GM21786 (cell line): Measurements from ENCODE around the gene SP140L.
A peak's percentile ranks its signal among the peaks of the same experiment; 100 is the strongest.
"Not testable (repeated sequence)": the region's sequence is repeated elsewhere in the genome, so short reads cannot be mapped to it uniquely, and the experiment has no call there.

Experiments used
- ATAC-seq: cut with Tn5 transposase; IDR thresholded peaks from one replicate; pipeline ENCODE4 v1.9.1; 2021; ENCODE audit not compliant: unreplicated experiment

The SP140L gene

DNA sequence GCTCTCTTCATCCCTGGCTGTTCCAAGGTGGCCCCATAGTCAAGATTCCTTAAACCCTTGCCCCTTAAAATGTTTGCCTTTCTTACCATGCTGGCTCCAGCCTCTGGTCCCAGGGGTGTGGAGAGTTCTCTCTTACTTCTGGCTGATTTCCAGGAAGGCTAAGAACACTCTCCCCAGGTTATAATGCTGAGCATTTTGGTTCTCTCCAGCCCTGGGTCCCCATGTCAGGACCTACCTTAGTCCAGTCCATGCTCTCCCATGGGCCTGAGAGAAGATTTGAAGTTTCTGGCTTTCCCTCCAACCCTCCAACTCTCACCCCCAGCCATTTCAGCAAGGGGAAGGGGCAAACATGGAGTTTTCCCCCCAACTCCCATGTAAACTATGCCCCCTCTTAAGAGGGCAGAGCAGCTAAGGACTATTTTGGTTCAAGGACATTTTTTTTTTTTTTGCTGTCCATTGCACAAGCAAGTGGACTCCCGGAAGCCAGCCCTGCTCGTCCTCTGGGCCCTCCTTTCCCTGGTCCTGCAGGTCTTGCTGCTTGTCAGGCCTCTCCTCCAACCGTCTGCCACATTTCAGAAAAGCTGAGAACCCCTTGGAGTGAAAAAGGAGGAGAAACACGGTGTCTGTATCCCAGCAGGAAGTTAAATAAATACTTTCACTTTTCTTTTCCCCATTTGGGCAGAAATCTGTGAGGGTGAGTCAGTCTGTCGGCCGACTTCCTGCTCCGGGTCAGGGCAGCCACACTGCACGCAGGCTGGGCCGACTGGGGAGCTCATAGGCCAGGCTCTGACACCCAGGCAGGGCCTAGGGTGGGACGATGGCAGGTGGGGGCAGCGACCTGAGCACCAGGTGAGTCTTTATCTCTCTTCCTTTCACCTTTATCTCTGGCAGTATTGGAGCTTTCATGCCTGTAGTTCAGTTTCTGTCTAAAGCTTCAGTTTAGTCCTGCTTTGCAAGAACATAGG is at the start of gene SP140L:
Gene SP140L, plus strand, starts transcription at position 741 of the 965 bp plus-strand sequence. Its CDS starts 77 bp downstream, at position 818.
- ATAC-seq: peak; percentile 90

DNA sequence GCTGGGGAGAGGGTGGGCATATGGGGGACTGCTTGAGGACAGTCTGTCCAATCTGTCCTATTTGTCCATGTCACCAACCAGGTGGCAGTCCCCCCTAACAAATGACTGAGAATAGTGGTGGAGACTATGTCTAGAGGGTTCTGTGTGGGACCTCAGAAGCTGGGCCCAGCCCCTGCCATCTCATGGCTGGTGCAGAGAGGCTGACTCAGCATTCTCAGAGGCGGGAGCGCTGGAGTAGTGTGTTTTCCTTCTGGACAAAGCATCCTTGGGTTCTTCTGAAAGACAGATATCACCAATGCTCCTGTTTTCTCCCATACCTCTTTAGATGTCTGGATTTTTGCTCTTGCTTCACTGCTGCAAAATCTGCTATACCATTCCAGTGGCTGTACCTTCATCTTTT is 44.1 kb upstream of the SP140L start:
- no peak for ATAC-seq

DNA sequence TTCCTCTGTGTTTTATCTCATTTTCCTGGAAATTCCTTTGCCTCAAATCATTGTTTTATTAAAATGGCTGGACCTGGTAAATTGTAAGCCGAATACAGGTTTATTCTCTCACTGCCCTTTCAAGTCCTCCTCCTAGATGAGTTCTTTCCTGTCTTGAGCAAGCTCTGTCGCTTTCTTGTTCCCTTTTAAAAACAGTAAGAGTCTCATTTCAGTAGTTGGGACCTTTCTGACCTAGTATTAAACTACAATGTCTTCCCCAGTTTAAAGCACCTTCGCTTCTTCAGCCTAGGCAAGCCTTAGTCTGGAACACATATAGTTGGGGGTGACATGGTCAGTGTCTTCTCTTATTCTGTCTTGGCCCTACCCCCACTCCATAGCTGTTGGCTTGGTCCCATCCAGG is 40.9 kb upstream of the SP140L start:
- ATAC-seq: no peak

DNA sequence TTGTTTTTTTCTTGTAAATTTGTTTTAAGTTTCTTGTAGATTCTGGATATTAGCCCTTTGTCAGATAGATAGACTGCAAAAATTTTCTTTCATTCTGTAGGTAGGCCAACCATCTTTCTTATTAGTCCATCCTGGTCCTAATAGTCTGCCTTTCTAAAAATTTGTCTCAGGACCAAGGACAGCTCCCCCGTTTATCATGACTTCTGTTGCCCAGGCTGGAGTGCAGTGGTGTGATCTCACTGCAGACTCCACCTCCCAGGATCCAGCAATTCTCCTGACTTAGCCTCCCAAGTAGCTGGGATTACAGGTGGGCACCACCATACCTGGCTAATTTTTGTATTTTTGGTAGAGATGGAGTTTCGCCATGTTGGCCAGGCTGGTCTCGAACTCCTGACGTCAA is 37.7 kb upstream of the SP140L start:
- not testable (repeated sequence) for ATAC-seq

DNA sequence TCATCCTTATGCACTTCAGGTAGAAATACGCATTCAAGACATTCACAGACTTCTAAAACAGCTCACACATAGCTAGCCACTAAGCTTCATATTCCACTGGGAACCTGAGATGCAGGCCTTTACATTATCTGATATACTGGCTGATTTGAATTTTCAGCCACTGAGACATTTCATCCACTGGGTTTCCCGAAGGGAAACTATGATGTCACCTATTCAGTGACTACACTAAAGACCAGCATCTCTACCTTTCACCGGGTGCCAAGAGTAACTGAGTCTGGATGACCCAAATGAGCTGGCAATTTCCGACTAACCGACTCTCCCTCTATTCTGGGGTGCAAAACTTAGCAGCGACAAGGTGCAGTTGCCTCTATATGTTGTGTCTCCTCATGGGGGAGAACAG is 31.8 kb upstream of the SP140L start:
- ATAC-seq: no peak

DNA sequence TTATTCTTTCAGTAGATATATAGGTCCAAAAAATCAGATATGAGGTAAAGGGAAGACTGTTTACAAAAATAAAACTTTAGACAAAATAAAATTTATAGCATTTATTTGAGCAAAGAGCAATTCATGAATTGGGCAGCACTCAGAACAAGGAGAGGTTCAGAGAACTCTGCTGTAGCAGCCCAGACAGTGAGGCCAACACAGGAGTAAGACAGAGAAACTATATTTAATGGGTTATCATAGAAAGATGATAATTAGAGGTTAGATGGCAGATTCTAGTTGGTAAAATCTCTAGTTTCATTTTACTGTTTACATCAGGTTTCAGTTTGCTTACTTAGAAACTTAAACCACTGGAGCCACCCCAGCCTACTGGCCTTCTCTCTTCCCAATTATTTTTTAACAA is 30.1 kb upstream of the SP140L start:
- ATAC-seq: no peak

DNA sequence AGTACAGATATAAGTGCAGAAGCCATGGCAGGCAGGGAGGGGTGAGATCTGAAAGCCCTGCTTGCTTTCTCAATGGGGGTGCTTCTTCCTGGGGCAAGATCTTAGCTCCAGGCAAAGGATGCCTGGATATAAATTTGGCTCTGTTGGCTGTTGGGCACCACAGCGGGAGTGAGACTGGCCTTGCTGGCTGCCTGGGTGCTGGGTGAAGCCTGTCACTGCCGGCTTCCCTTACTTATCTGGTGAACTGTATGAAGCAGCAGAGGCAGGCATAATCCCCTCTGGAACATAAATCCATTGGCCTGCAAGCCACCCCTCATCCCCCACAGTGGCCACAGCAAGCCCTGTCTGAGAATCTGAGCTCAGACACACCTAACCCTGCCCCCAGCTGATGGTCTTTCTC is 27.4 kb upstream of the SP140L start:
- ATAC-seq: no peak

DNA sequence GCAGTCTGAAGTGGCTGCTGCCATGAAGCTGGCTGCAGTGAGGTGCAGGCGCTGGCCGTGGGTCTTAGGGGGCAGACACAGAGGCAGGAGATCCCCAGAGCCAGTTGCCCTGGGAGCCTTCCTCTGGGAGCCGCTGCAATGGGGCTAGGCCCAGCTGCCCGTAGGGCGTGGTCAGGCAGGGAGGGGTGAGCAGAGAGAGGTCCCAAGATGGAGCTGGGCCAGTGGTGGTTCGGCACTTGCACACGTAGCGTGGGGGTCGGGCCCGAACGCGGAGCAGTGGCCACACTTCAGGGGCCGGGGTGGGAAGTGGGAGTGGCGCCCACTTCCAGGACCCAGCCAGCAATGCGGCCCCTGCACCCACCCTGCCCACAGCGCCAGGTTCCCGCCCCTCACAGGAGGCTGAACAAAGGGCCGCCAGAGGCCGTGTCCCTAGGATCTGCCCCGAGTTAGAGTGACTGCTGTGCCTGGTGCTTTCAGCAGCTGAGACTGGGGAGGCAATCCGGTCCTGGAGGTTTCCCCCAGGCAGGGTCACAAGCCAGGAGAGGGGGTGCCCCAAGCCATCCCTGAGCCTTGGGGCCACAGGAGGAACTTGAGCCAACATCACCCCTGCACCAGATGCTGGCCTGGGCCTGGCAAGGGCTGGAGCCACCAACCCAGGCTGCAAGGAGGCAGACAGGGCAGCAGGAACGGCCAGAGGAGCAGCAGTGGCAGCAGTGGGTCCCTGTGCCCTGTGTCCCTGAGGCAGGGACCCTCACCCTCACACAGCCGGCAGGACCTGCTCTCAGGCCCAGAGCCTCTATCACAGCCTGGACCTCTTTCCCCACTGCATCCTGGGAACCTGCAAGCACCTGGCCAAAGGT is 21.3 kb upstream of the SP140L start:
- ATAC-seq: no peak

DNA sequence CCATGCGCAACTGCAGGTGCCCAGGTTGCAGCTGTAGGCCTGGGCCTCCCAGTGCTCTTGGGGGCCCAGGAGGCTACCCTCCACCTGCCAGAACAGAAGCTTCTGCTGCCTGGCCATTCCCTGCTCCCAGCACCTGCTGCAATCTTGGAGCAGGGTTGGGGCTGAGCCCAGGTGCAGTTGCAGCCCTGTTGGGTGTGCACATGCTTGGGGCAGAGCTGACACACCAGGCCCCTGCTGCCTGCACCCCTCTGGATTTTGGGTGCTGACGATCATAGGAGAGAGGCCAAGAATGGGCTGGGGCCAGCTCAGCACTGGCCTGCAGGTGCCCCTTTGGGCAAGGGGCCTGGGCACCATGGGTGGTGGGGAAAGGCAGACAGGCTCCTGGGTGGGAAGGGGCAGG is 20.5 kb upstream of the SP140L start:
- no peak for ATAC-seq

DNA sequence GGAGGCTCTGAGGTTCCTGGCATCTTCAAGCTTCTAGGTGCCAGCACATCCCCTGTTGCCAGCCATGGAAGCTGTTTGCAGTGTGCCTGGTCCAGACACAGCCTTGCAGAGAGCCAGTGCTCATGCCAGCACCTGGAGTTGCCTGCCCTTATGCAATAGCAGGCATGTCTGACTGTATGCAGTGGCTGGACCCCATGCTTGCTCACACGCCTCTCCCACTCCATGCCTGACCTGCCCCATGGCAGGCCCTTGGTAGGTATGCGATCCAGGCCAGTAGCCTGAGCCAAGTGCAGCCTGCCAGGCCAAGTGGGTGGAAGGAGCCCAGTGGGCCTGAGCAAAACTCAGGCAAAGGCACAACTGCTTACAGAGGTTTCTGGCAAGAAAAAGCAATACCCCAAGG is 19.5 kb upstream of the SP140L start:
- ATAC-seq: no peak

DNA sequence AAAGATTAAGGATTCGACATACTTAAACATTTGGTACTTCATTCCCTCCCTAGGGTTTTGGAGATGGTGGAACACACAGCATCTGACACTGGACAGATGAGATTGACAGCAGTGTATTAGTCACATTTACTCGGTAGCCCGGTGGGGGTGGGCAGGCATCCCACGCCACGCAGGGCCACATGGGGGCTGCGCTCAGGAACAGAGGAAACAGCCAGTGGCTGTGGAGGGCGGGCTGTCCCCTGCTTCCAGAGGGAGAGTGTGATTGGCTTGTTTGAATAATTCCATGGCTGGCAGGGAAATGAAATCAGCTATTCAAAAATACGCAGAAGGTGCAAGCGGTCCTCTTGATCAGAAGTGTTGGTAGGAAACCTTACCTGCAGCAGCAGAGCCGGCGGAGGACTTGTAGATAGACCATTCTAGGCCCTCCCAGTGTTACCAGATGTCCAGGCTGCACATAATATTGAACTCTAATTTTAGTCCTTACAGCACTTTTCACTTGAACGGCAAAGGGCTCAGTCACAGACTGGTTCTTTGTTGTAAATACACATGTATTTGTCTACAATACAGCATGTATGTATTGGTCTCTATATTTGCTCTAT is 18.5 kb upstream of the SP140L start:
- no peak for ATAC-seq

DNA sequence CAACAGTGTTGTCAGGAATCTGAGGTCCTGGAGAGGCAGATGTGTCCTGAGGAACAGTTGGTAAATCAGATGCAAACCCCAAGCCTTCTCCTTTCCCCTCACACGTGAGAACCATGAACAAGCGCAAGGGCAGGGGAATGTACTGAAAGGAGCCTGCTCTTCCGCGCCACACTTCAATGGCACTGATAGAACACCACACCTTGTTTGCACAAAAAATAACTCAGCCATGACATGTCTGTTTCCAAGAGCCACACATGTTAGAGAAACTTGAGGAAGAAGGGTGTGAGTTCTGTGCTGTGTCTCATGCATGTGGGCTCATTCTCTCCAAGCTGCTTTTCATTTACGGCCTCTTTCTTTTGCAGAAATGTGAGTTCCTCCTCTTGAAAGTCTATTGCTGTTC is 16.2 kb upstream of the SP140L start:
- not testable (repeated sequence) for ATAC-seq

DNA sequence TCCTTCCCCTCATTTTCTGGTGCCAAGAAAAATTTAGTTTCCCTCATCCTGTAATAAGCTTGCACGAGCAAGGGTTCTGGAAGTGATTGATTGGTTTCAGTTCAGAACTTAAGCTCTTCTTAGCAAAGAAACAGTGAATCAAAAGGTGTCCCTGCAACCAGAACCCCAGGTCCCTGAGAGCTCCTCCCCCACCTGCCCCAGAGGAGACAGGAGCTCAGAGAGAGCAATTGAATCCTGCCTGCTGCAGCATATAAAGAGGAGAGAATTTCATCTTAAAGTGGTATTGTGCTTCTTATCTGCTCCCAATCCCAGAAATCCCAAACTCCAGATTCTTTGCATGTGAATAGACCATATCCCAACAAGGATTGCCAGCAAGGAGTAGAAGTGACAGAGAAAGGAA is 15.4 kb upstream of the SP140L start:
- not testable (repeated sequence) for ATAC-seq

DNA sequence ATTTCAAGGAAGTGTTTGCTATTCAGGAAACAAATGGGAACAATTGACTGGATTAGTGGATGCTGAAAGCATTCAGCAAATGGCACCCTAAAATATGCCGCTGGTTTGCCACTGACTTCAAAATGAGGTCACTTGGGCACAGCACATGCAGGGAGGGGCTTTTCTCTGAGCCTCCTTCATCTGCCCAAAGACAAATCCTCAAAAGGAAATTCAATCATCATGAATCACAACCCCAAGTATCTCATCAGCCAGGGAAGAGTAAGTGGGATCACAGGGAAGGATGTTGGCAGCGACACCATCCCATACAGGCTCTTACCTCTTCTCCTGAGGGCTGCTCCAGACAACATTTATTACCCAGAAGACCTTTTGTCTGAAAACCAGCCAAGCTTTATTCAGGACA is 14.4 kb upstream of the SP140L start:
- no peak for ATAC-seq

DNA sequence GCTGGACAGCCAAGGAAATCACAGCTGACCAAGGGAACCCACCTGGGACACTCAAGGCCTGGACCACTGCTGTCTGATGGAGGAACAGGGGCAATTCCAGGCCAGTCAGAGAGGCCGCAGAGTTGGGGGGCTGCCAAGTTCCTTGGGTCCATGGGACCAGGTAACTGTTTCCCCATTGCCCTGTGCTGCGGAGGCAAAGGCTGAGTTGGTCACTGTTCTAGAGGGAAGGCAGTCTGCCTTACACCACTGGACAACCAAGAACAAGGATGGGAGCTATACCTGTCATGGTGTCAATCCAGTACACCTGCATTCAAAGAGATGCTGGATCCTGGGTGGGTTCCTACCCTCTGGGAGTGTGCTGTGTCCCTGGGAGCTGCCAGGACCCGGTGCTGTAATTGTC is 9.6 kb upstream of the SP140L start:
- no peak for ATAC-seq

DNA sequence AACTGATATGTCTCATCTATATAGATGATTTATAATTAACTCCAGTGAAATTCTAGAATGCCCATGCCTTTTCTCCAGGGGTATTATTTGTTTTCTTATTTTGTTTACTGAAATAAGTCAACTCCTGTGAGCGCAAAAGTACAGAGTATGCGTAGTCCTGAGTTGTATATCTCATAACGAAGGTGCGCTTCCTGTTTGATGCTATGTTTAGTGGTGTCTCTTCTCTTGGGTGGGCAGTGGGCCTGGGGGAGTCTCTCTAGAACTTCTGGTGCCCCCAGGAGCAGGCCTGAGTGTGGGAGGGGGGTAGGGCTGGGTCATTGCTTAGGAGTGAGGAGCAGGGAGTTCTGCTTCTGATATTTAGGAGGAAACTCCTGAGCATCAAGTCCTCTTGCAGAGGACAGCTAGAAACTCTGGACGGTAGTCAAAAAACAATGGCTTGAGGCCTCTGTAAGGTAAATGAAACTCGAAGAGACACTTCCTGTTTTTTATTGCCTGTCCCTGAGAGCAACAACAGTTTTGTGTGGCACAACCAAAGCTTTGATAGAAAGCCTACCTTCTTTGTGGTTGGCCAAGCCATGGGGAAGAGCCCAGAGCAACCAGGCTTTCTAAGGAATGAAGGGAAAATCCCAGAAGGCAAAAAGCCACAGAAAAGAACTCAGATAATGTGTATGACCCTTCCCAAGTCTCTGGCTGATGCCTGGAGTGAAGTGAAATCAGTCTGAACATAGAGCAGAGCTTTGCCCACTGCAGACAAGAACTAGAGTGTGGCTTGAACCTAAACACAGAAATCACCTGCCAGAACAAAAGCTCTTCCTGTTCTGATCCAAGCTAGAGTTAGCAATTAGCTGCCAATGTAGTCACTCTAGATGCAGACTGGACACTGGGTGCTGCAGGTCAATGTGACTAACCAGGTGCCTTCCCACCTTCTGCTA is 8.5 kb upstream of the SP140L start:
- ATAC-seq: peak; percentile 32

DNA sequence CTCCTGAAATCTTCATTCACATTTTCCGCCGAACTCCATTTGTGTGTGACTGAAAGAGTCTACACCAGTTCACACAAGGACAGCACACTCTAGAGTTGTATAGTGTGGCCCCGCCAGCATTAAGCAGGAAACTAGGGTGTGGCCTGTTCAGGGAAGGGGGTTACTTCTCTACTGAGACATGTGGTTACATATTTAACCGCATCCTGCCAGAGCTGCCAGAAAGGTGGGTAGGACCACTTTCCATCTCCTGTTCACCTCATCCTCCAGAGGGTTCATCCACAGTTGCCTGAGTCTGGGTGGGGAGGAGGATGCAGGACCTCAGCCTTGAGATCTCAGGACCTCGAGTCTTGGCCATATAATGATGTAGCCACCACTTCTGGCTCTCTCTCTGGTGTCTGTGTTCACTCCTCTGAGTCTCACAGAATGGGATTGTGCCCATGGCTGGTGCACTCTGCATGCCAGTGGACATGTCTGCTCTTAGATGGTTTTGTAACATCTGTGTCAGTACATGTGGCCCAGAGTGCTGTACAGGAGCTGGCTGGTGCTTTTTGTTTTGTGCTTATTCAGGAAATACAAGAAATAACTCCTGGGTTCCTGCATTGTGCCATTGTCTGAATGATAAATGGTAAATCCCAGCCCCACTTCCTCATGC is 7.7 kb upstream of the SP140L start:
- peak; percentile 78 for ATAC-seq

DNA sequence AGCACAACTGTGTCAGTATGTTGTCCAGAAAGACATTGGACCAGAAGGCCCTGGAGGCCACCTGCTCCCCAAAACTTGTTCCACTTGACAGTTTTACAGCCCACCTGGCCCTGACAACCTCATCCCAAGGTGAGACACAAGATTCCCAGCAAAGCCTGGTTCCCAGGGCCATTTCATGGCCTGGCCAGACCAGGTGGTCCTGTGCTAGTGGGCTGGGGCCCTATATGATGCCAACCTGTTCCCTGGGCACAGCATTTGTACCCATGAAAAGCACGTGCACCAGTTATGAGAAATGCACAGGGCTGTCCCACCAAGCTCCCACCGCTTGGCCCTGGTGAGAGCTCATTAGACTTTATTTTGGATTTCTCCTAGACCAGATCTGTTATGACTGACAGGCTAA is 6.0 kb upstream of the SP140L start:
- no peak for ATAC-seq

DNA sequence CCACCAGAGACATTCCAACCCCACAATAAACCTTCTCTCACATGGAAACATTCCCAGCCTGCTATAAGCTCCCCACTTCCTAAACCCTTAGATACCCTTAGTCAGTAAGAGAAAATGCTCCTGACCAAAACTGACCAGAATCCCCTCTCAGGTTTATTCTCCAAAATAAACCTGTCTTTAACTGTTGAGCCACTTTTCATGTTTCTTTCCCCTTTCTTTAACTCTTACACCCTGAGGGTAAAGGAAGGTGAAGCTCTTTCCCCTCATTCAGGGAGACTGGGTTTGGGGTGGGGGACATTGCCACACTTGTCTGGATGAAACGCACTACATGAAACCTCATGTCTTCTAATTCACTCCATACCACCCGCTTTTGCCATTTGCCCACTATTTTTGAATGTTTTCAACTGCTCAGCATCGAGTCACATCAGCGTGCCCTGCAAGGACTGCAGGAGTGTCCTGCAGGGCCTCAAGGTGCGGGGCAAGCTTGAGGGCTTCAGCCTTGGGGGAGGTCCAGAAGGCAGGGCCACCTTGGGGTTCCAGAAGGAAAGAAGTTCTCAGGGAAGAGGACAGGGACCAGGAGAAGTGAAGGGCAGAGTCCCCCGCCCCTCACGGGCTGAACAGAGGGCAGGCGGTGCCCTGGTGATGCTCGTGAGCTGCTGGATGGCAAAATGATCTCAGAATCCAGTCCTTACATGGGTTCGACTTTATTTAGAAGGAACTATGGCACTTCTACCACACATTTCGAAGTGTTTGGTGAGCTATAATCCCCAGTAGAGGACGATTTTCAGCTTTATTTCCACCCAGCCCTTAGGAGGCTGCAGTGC is 4.2 kb upstream of the SP140L start:
- ATAC-seq: no peak
